B cell (primary cell): Measurements from ENCODE around the gene GPATCH3. TPM values are rescaled to one million over a fixed set of nuclear protein-coding genes. Genes with fewer than 3 reads are reported as not detected.

Experiments used
- ATAC-seq: fragments of 200-7000 bp; cut with Tn5 transposase; one replicate; pipeline ENCODE4 v1.10.0; 2021; ENCODE audit warnings: low read depth, mild to moderate bottlenecking, moderate number of reproducible peaks, moderate library complexity
- CTCF ChIA-PET: fragments of 350-600 bp; sonication (Branson Sonifier 250); formaldehyde crosslinking; loops from one replicate; lab custom pipeline; 2021; ENCODE audit warnings: antibody characterized with exemption, inconsistent platforms; lab: Charles Lee
- POLR2A ChIA-PET: fragments of 350-600 bp; sonication (Branson Sonifier 250); formaldehyde crosslinking; loops from one replicate; lab custom pipeline; 2021; ENCODE audit warnings: antibody characterized with exemption; lab: Charles Lee
- DNase-seq: peaks from one replicate; pipeline ENCODE4 v3.0.0; 2013
- H2AFZ ChIP-seq: 2 replicates; pipeline ENCODE4 v1.6.1; 2012; ENCODE audit warnings: mild to moderate bottlenecking, low read depth, low read length; ENCODE audit not compliant: insufficient read depth, poor library complexity, severe bottlenecking
- H3K27ac ChIP-seq, 2 donors: 1 replicate in 1 of 2; 2 replicates in 1 of 2; pipeline ENCODE4 v1.5.1; 2012 to 2013; ENCODE audit warnings: low read length in 2 of 2, mild to moderate bottlenecking in 2 of 2, moderate library complexity in 1 of 2
- H3K27me3 ChIP-seq, 4 experiments: fragments of 200-600 bp in 1 of 4; sonication (generic) in 1 of 4; replicated peaks in 1 of 4; 1 replicate in 2 of 4; 2 replicates in 2 of 4; pipeline versions ENCODE4 v1.6.1 to v1.7.0; 2013 to 2016; ENCODE audit warnings: low read length in 3 of 4, mild to moderate bottlenecking in 2 of 4, mixed read lengths in 1 of 4, moderate library complexity in 1 of 4; ENCODE audit not compliant: insufficient read depth in 4 of 4, control insufficient read depth in 3 of 4; ENCODE audit errors: control extremely low read depth in 1 of 4
- H3K36me3 ChIP-seq, 2 experiments: replicated peaks in 1 of 2; 1 replicate in 1 of 2; 2 replicates in 1 of 2; pipeline versions ENCODE4 v1.6.1 to v1.7.1; 2013; ENCODE audit warnings: low read length in 1 of 2; ENCODE audit not compliant: insufficient read depth in 2 of 2, control insufficient read depth in 1 of 2; ENCODE audit errors: control extremely low read depth in 1 of 2, extremely low read depth in 1 of 2
- H3K4me1 ChIP-seq, 2 donors: fragments of 200-600 bp in 1 of 2; sonication (generic) in 1 of 2; 1 replicate in 1 of 2; 2 replicates in 1 of 2; pipeline versions ENCODE4 v1.5.1 to v1.6.1; 2013 to 2017; ENCODE audit warnings: low read length in 2 of 2; ENCODE audit not compliant: control insufficient read depth in 2 of 2, insufficient read depth in 2 of 2
- H3K4me2 ChIP-seq: replicated peaks from 2 replicates; pipeline ENCODE3; 2012; ENCODE audit warnings: mild to moderate bottlenecking, low read depth, low read length; ENCODE audit not compliant: poor library complexity, severe bottlenecking
- H3K4me3 ChIP-seq, 5 experiments: fragments of 200-600 bp in 1 of 5; sonication (generic) in 1 of 5; 1 replicate in 3 of 5; 2 replicates in 2 of 5; pipeline versions ENCODE4 v1.5.1 to v1.7.0; 2011 to 2016; ENCODE audit warnings: low read length in 4 of 5, mild to moderate bottlenecking in 4 of 5, low read depth in 2 of 5, control low read depth in 1 of 5, moderate library complexity in 1 of 5; ENCODE audit not compliant: insufficient read depth in 1 of 5; ENCODE audit errors: control extremely low read depth in 1 of 5, extremely low read depth in 1 of 5
- H3K79me2 ChIP-seq: fragments of 200-600 bp; sonication (generic); one replicate; pipeline ENCODE4 v1.6.0; 2016; ENCODE audit warnings: low read length; ENCODE audit not compliant: control insufficient read depth, insufficient read depth
- H3K9ac ChIP-seq: fragments of 200-600 bp; sonication (generic); 2 replicates; pipeline ENCODE4 v1.6.1; 2017; ENCODE audit warnings: mild to moderate bottlenecking, low read length, moderate library complexity
- H3K9me3 ChIP-seq, 3 donors: one replicate each; pipeline versions ENCODE4 v1.6.1 to v1.7.1; 2013; ENCODE audit warnings: low read length in 2 of 3; ENCODE audit not compliant: control insufficient read depth in 2 of 3, insufficient read depth in 1 of 3; ENCODE audit errors: control extremely low read depth in 1 of 3
- H4K20me1 ChIP-seq: 2 replicates; pipeline ENCODE4 v1.6.0; 2012; ENCODE audit warnings: mild to moderate bottlenecking, low read length; ENCODE audit not compliant: insufficient read depth, control insufficient read depth, poor library complexity, severe bottlenecking
- H3K27ac Mint-ChIP-seq: one replicate; pipeline ENCODE4 v1.8.0; 2021; ENCODE audit warnings: mixed read lengths
- H3K27me3 Mint-ChIP-seq: one replicate; pipeline ENCODE4 v1.8.0; 2021; ENCODE audit warnings: mixed read lengths
- H3K4me1 Mint-ChIP-seq: one replicate; pipeline ENCODE4 v1.8.0; 2021; ENCODE audit warnings: mixed read lengths
- H3K4me3 Mint-ChIP-seq: one replicate; pipeline ENCODE4 v1.8.0; 2021; ENCODE audit warnings: mixed read lengths
- H3K9me3 Mint-ChIP-seq: one replicate; pipeline ENCODE4 v1.8.0; 2022; ENCODE audit warnings: mixed read lengths; ENCODE audit not compliant: insufficient read depth
- EZH2 ChIP-seq: IDR thresholded peaks from 2 replicates; pipeline ENCODE4 v1.6.1; 2012; ENCODE audit warnings: borderline replicate concordance, low read depth, mild to moderate bottlenecking, moderate library complexity, low read length; ENCODE audit not compliant: insufficient read depth, poor library complexity, severe bottlenecking
- WGBS: methylation state at CpG from one replicate; pipeline ENCODE4 v1.1.5; 2013; ENCODE audit warnings: missing lambda C conversion rate; ENCODE audit not compliant: insufficient coverage; 5-methylcytosine and 5-hydroxymethylcytosine counted together
- intact Hi-C: fragments of 100-400 bp; cut with micrococcal nuclease; formaldehyde crosslinking; loops from one replicate; pipeline ENCODE4 v1.10.0; 2022
- polyA plus RNA-seq: library from polyadenylated mRNA; depleted of rRNA; stranded (reverse); fragments of >200 nt; gene quantifications from 2 replicates; pipeline ENCODE4 v1.2.3, GENCODE V29; 2012
- total RNA-seq, 2 donors: library from RNA; stranded (reverse); fragments of 120-200 nt in 1 of 2; gene quantifications; 1 replicate in 1 of 2; 2 replicates in 1 of 2; pipeline versions ENCODE4 v1.2.3 to v1.2.4, GENCODE V29; 2013 to 2022
- TF ChIP-seq, protein P1 (sequence below): fragments of 200-600 bp; IDR thresholded peaks from one replicate; pipeline ENCODE4 v1.8.0; 2022; ENCODE audit warnings: antibody characterized with exemption, mild to moderate bottlenecking

Gene GPATCH3
- total and polyA plus RNA-seq, 2 donors (not counting 1 experiment from before 2014, with no cell fraction given) = 9.2 to 21.9 TPM

DNA sequence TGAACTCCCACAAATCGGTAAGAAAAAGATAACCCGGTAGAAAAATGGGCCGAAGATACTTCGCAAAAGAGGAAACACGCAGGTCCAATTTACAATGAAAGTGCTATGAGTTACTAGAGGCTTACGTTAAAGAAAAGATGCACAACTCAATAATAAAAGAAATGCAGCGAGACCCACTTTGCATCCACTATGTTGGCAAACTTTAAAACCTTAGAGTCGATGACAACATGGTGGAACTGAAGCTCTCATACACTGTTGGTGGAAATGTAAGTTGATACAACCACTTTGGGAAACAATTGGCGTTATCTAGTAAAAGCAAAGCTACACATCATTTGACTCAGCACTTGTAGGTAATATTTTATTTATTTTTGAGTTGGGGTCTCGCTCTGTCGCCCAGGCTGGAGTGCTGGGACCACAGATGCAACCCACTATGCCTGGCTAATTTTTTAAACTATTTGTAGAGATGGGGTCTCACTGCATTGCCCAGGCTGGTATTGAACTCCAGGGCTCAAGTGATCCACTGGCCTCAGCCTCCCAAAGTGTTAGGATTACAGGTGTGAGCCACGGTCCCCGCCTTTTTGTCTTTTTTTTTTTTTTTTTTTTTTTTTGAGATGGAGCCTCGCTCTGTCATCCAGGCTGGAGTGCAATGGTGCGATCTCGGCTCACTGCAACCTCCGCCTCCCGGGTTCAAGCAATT lies 696 bp upstream of the GPATCH3 start:
- Mint-ChIP-seq H3K27ac (peak overlapping the region; percentile 99), H3K4me3 (peak overlapping the region; percentile 92), H3K27me3 (no peaks in the 10 kb centered on the region), H3K4me1 (peaks cover 34% of the 10 kb centered on the region), H3K9me3 (no peaks in the 10 kb centered on the region)
- Histone ChIP-seq H3K27me3 (no peaks in the 10 kb centered on the region), H3K36me3 (peaks cover 2 to 10% of the 10 kb centered on the region in 2 experiments), H3K9me3 (no peaks in the 10 kb centered on the region), H3K4me1 (peaks cover 16 to 20% of the 10 kb centered on the region in 2 donors), H3K4me3 (peak overlapping the region; percentile 84 to 100 (median 97)), H3K79me2 (peaks cover 47% of the 10 kb centered on the region), H3K4me2 (peak overlapping the region; percentile 81), H4K20me1 (peaks cover 11% of the 10 kb centered on the region), H2AFZ (peak overlapping the region; percentile 97), H3K27ac (peak overlapping the region; percentile 82 to 92), H3K9ac (peak overlapping the region; percentile 85)
- no peak for ATAC-seq
- WGBS = 20% methylated on average over 1 of the region's 18 CpGs
- TF ChIP-seq EZH2 = no peak
- TF ChIP-seq, protein P1, sequence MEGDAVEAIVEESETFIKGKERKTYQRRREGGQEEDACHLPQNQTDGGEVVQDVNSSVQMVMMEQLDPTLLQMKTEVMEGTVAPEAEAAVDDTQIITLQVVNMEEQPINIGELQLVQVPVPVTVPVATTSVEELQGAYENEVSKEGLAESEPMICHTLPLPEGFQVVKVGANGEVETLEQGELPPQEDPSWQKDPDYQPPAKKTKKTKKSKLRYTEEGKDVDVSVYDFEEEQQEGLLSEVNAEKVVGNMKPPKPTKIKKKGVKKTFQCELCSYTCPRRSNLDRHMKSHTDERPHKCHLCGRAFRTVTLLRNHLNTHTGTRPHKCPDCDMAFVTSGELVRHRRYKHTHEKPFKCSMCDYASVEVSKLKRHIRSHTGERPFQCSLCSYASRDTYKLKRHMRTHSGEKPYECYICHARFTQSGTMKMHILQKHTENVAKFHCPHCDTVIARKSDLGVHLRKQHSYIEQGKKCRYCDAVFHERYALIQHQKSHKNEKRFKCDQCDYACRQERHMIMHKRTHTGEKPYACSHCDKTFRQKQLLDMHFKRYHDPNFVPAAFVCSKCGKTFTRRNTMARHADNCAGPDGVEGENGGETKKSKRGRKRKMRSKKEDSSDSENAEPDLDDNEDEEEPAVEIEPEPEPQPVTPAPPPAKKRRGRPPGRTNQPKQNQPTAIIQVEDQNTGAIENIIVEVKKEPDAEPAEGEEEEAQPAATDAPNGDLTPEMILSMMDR = no peak
- CTCF ChIA-PET = interaction anchor here (0.6 to 2.6 kb wide), 5 partner anchors 11 to 930 kb away, joined by 3 to 14 read pairs (median 3); partner anchors contain the start of genes GPN2 and PPP1R8
- no peak for DNase-seq
- POLR2A ChIA-PET = interaction anchor here (0.6 to 3.4 kb wide), 5 partner anchors 11 to 36 kb away, joined by 3 to 26 read pairs (median 5); partner anchors contain the start of genes GPN2 and NUDC
- intact Hi-C loops = loop anchor here (1.0 to 10.0 kb wide), 5 partner anchors 11 to 426 kb away; partner anchors contain the start of genes GPN2, HMGN2 and NUDC

DNA sequence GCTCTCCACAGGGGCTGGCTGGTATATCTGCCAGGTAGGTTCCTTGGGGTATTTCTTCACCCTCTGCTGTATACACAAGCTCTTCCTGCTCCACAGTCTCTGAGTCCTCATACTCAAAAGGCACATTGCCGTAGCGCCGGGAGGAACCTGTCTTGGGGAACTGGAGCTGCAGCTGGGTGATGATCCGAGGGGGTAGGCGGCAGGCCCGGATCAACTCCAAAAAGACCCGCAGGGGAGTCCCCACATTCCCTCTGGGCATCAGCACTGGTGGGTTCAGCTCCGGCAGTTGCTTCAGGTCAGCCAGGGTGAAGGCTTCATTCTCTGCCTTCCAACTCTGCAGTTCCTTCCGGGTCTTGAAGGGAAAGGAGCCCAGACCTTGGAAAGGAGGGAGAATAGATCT lies 2.9 kb downstream of the GPATCH3 start:
- no peaks in the 10 kb centered on the region for H3K9me3 Mint-ChIP-seq
- TF ChIP-seq, protein P1 = no peak
- TF ChIP-seq EZH2 = no peak
- peaks cover 16 to 20% of the 10 kb centered on the region in 2 donors for H3K4me1 ChIP-seq
- H3K79me2 ChIP-seq = peaks cover 52% of the 10 kb centered on the region
- ChIA-PET CTCF (interaction anchor here (0.5 to 1.5 kb wide), 2 partner anchors 16 to 31 kb away, joined by 4 read pairs; no protein-coding TSS in a partner anchor), POLR2A (interaction anchor here (0.7 kb wide), 2 partner anchors 476 to 1061 kb away, joined by 5 read pairs; no protein-coding TSS in a partner anchor)
- H3K27ac ChIP-seq = no peak overlapping the region
- H3K9me3 ChIP-seq = no peaks in the 10 kb centered on the region
- H3K36me3 ChIP-seq = peaks cover 3 to 40% of the 10 kb centered on the region in 2 experiments
- no peak overlapping the region for H3K4me2 ChIP-seq
- H3K4me3 ChIP-seq = no peak overlapping the region
- no peak for ATAC-seq
- peaks cover 37% of the 10 kb centered on the region for H3K4me1 Mint-ChIP-seq
- intact Hi-C loops = no loop called here
- no peak overlapping the region for H3K4me3 Mint-ChIP-seq
- H3K27me3 ChIP-seq = no peaks in the 10 kb centered on the region
- 98% methylated on average over 8 of the region's 9 CpGs for WGBS
- no peak overlapping the region for H3K27ac Mint-ChIP-seq
- H3K9ac ChIP-seq = no peak overlapping the region
- H3K27me3 Mint-ChIP-seq = no peaks in the 10 kb centered on the region
- peaks cover 23% of the 10 kb centered on the region for H4K20me1 ChIP-seq
- no peak overlapping the region for H2AFZ ChIP-seq
- no peak for DNase-seq
